Endothelial cell of umbilical vein (primary cell): ENCODE results near the gene RAB3D. TPM values are rescaled to one million over a fixed set of nuclear protein-coding genes. Genes with fewer than 3 reads are reported as not detected.

ENCODE experiments used
- BruUV-seq: library from RNA; stranded (reverse); fragments of 400-500 nt; replicated peaks from 2 replicates; lab custom pipeline; 2021; lab: Mats Ljungman, UMichigan
- CTCF ChIA-PET: fragments of 300-600, 350-600 bp; sonication (Branson Sonifier 250); formaldehyde crosslinking; loops from one replicate; lab custom pipeline; 2021; ENCODE audit warnings: antibody characterized with exemption, inconsistent platforms; lab: Charles Lee
- POLR2A ChIA-PET: fragments of 300-600, 350-600 bp; sonication (Branson Sonifier 250); formaldehyde crosslinking; loops from one replicate; lab custom pipeline; 2021; ENCODE audit warnings: antibody characterized with exemption, inconsistent platforms; lab: Charles Lee
- DNase-seq: peaks from one replicate; pipeline ENCODE4 v3.0.0-alpha.2; 2011; ENCODE audit warnings: low read depth, low spot score
- FAIRE-seq: peaks from 2 replicates; lab custom pipeline; 2011; peaks lifted over from hg19 to GRCh38; lab: Jason Lieb, UNC
- H2AFZ ChIP-seq: 2 replicates; pipeline ENCODE4 v1.6.0; 2012; ENCODE audit warnings: low read depth, low read length, control low read depth, inconsistent platforms
- H3K27ac ChIP-seq: 2 replicates; pipeline ENCODE4 v1.5.1; 2011; ENCODE audit warnings: low read depth, mild to moderate bottlenecking, control low read depth, low read length, moderate library complexity; ENCODE audit not compliant: insufficient read depth
- H3K27me3 ChIP-seq, 2 experiments: 2 replicates each; pipeline versions ENCODE4 v1.6.0 to v1.6.1; 2011; ENCODE audit warnings: low read length in 2 of 2, mixed read lengths in 1 of 2; ENCODE audit not compliant: control insufficient read depth in 2 of 2, insufficient read depth in 2 of 2
- H3K36me3 ChIP-seq, 2 experiments: 2 replicates in 1 of 2; 3 replicates in 1 of 2; pipeline ENCODE4 v1.5.1; 2011; ENCODE audit warnings: low read length in 2 of 2, mild to moderate bottlenecking in 1 of 2, moderate library complexity in 1 of 2; ENCODE audit not compliant: control insufficient read depth in 2 of 2, insufficient read depth in 2 of 2; ENCODE audit errors: extremely low read depth in 1 of 2
- H3K4me1 ChIP-seq: 3 replicates; pipeline ENCODE4 v1.5.1; 2011; ENCODE audit warnings: mild to moderate bottlenecking, low read length; ENCODE audit not compliant: control insufficient read depth, insufficient read depth; ENCODE audit errors: extremely low read depth
- H3K4me2 ChIP-seq: 2 replicates; pipeline ENCODE4 v1.6.1; 2011; ENCODE audit warnings: low read length, control low read depth, mixed read lengths; ENCODE audit not compliant: insufficient read depth
- H3K4me3 ChIP-seq, 3 experiments: fragments of 200-600 bp in 1 of 3; sonication (generic), shearing (Covaris generic) in 1 of 3; replicated peaks in 1 of 3; 2 replicates each; pipeline ENCODE4 v1.5.1; 2011 to 2016; ENCODE audit warnings: control low read depth in 3 of 3, low read length in 3 of 3, mild to moderate bottlenecking in 2 of 3, inconsistent platforms in 1 of 3, low read depth in 1 of 3, moderate library complexity in 1 of 3; ENCODE audit not compliant: insufficient read depth in 1 of 3
- H3K79me2 ChIP-seq: 2 replicates; pipeline ENCODE4 v1.6.0; 2012; ENCODE audit warnings: low read length, inconsistent platforms; ENCODE audit not compliant: control insufficient read depth, insufficient read depth
- H3K9ac ChIP-seq: replicated peaks from 2 replicates; pipeline ENCODE3; 2011; ENCODE audit warnings: low read length, control low read depth; ENCODE audit not compliant: insufficient read depth; ENCODE audit errors: extremely low read depth
- H3K9me1 ChIP-seq: replicated peaks from 3 replicates; pipeline ENCODE4 v1.6.0; 2011; ENCODE audit warnings: mild to moderate bottlenecking, low read length; ENCODE audit not compliant: control insufficient read depth, insufficient read depth; ENCODE audit errors: extremely low read depth
- H3K9me3 ChIP-seq: replicated peaks from 2 replicates; pipeline ENCODE4 v1.5.1; 2012; ENCODE audit warnings: low read length, inconsistent platforms; ENCODE audit not compliant: control insufficient read depth, insufficient read depth
- H4K20me1 ChIP-seq: replicated peaks from 2 replicates; pipeline ENCODE3; 2011; ENCODE audit warnings: mild to moderate bottlenecking, low read length; ENCODE audit not compliant: control insufficient read depth, insufficient read depth; ENCODE audit errors: extremely low read depth
- CTCF ChIP-seq, 2 donors: IDR thresholded peaks; 1 replicate in 1 of 2; 2 replicates in 1 of 2; pipeline ENCODE4 v1.5.1; 2011; ENCODE audit warnings: low read length in 2 of 2, mild to moderate bottlenecking in 2 of 2, moderate library complexity in 2 of 2, control low read depth in 1 of 2, inconsistent platforms in 1 of 2, low read depth in 1 of 2; ENCODE audit not compliant: insufficient read depth in 1 of 2; ENCODE audit errors: extremely low read depth in 1 of 2
- EZH2 ChIP-seq: IDR thresholded peaks from 2 replicates; pipeline ENCODE4 v1.6.1; 2012; ENCODE audit warnings: borderline replicate concordance, low read depth, mild to moderate bottlenecking, moderate library complexity, low read length, inconsistent platforms; ENCODE audit not compliant: severe bottlenecking
- FOS ChIP-seq: IDR thresholded peaks from 2 replicates; pipeline ENCODE4 v1.6.1; 2011; ENCODE audit warnings: mild to moderate bottlenecking, low read length, moderate library complexity, borderline replicate concordance; ENCODE audit not compliant: insufficient read depth
- GATA2 ChIP-seq: IDR thresholded peaks from 2 replicates; pipeline ENCODE4 v1.7.0; 2011; ENCODE audit warnings: low read depth, mild to moderate bottlenecking, moderate library complexity, mixed read lengths, low read length; ENCODE audit not compliant: insufficient read length, insufficient read depth
- JUN ChIP-seq: IDR thresholded peaks from 2 replicates; pipeline ENCODE4 v1.6.1; 2011; ENCODE audit warnings: borderline replicate concordance, low read depth; ENCODE audit not compliant: insufficient read length, insufficient read depth
- MYC ChIP-seq: IDR thresholded peaks from one replicate; pipeline ENCODE4 v1.6.1; 2011; ENCODE audit warnings: mild to moderate bottlenecking, low read depth, low read length
- POLR2A ChIP-seq: IDR thresholded peaks from 2 replicates; pipeline ENCODE4 v1.6.1; 2012; ENCODE audit warnings: low read depth, mild to moderate bottlenecking, control low read depth, low read length
- POLR2AphosphoS5 ChIP-seq: IDR thresholded peaks from 2 replicates; pipeline ENCODE4 v1.6.1; 2012; ENCODE audit warnings: low read depth, mild to moderate bottlenecking, control low read depth, low read length, moderate library complexity; ENCODE audit not compliant: insufficient read depth
- dilution Hi-C: fragments of 300-500 bp; cut with MboI; formaldehyde crosslinking; loops from one replicate; pipeline ENCODE4 v1.15.0; 2019; ENCODE audit warnings: low sequenced_read_pairs; ENCODE audit not compliant: extremely low pct_ligation_motif_present
- intact Hi-C: fragments of 100-400 bp; cut with micrococcal nuclease; formaldehyde crosslinking; loops from one replicate; pipeline ENCODE4 v1.10.0; 2022
- polyA plus RNA-seq, 4 experiments: library from polyadenylated mRNA; depleted of rRNA in 3 of 4; stranded (reverse) in 3 of 4; unstranded in 1 of 4; fragments of >200 nt; gene quantifications; 2 replicates each; pipeline versions ENCODE4 v1.2.1 to v1.2.3, GENCODE V29; 2011 to 2012; ENCODE audit warnings: missing spikeins in 1 of 4
- total RNA-seq: library from RNA; stranded (reverse); gene quantifications from 2 replicates; pipeline ENCODE4 v1.2.3, GENCODE V29; 2021
- TF ChIP-seq, protein P1 (sequence below): IDR thresholded peaks from 2 replicates; pipeline ENCODE4 v1.6.1; 2011; ENCODE audit not compliant: insufficient read depth, insufficient read length

RAB3D gene
- total and polyA plus RNA-seq, 2 donors (not counting 3 experiments of a cell fraction or from before 2014, with no cell fraction given): 35.4 to 48.2 TPM

DNA sequence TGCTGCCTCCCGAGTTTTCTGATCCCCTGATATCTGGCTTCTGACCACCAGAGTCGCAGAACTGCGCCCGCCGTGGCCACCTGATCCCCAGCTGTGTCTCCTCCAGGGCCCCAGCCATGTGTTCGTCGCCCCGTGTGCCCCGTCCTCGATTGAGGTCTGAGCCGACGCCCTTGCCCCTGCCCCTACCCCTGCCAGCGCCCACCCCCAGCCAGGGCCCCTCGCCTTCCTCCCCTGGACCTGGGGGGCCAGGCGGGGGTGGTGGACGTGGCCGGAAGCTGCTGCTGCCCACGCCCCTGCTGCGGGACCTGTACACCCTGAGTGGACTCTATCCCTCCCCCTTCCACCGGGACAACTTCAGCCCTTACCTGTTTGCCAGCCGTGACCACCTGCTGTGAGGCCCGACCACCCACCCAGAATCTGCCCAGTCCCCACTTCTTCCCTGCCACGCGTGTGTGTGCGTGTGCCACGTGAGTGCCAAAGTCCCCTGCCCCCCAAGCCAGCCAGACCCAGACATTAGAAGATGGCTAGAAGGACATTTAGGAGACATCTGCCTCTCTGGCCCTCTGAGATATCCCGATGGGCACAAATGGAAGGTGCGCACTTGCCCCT, 24.9 kb upstream of the RAB3D start:
- BruUV-seq: TSS peak; percentile 68
- dilution Hi-C loops: no loop called here
- H3K27me3 ChIP-seq: no peaks in the 10 kb centered on the region

More for the DNA sequence above, 24.9 kb upstream of the RAB3D start:
- H2AFZ ChIP-seq: no peak overlapping the region
- FAIRE-seq (no peak), DNase-seq (no peak)
- peaks cover 0 to 11% of the 10 kb centered on the region in 2 experiments for H3K36me3 ChIP-seq
- POLR2A ChIA-PET: no interaction called here
- no peak overlapping the region for H3K9ac ChIP-seq
- no peaks in the 10 kb centered on the region for H3K79me2 ChIP-seq
- TF ChIP-seq POLR2A (no peak), GATA2 (no peak), MYC (no peak), POLR2AphosphoS5 (no peak), EZH2 (no peak), CTCF (IDR thresholded peaks at IDR 0.05; ENCODE audit: extremely low read depth in 1 of 2, insufficient read depth in 1 of 2, low read depth in 1 of 2, low read length in 2 of 2) (no peak), JUN (no peak), FOS (no peak)
- TF ChIP-seq, protein P1, sequence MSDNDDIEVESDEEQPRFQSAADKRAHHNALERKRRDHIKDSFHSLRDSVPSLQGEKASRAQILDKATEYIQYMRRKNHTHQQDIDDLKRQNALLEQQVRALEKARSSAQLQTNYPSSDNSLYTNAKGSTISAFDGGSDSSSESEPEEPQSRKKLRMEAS: no peak
- no peaks in the 10 kb centered on the region for H4K20me1 ChIP-seq
- CTCF ChIA-PET: interaction anchor here (1.3 kb wide), 1 partner anchor 70 kb away, joined by 6 read pairs; no protein-coding TSS in a partner anchor
- no peaks in the 10 kb centered on the region for H3K9me3 ChIP-seq
- H3K27ac ChIP-seq: no peak overlapping the region
- H3K9me1 ChIP-seq: no peaks in the 10 kb centered on the region
- intact Hi-C loops: no loop called here
- H3K4me1 ChIP-seq: no peaks in the 10 kb centered on the region
- H3K4me2 ChIP-seq: no peak overlapping the region
- no peak overlapping the region for H3K4me3 ChIP-seq
